HUES6 (cell line): Measurements from ENCODE around the gene UQCC5.

Experiments
- H3K27ac ChIP-seq: 2 replicates; pipeline ENCODE4 v1.7.0; 2013; ENCODE audit warnings: low read depth, mild to moderate bottlenecking, low read length, inconsistent platforms
- H3K27me3 ChIP-seq: 2 replicates; pipeline ENCODE4 v1.6.1; 2013; ENCODE audit warnings: low read length; ENCODE audit not compliant: control insufficient read depth, insufficient read depth
- H3K36me3 ChIP-seq: 2 replicates; pipeline ENCODE4 v1.6.1; 2013; ENCODE audit warnings: low read length; ENCODE audit not compliant: control insufficient read depth, insufficient read depth
- H3K4me1 ChIP-seq: 2 replicates; pipeline ENCODE4 v1.6.1; 2013; ENCODE audit warnings: low read length; ENCODE audit not compliant: control insufficient read depth, insufficient read depth
- H3K4me3 ChIP-seq: 2 replicates; pipeline ENCODE4 v1.5.1; 2013; ENCODE audit warnings: low read depth, low read length
- H3K9ac ChIP-seq: one replicate; pipeline ENCODE4 v1.6.1; 2013; ENCODE audit warnings: mild to moderate bottlenecking, low read length
- H3K9me3 ChIP-seq: 2 replicates; pipeline ENCODE4 v1.6.1; 2013; ENCODE audit warnings: low read depth, low read length; ENCODE audit not compliant: control insufficient read depth, insufficient read depth

UQCC5 gene

GRCh38 chr3:52557011-52557960 is 20.9 kb downstream of the UQCC5 start:
- no peak overlapping the region for H3K4me3 ChIP-seq
- H3K9ac ChIP-seq: no peak overlapping the region
- no peak overlapping the region for H3K27ac ChIP-seq
- H3K4me1 ChIP-seq: peaks cover 3% of the 10 kb centered on the region
- no peaks in the 10 kb centered on the region for H3K27me3 ChIP-seq
- H3K9me3 ChIP-seq: no peaks in the 10 kb centered on the region
- H3K36me3 ChIP-seq: peaks cover 58% of the 10 kb centered on the region

GRCh38 chr3:52558436-52558835 is 22.0 kb downstream of the UQCC5 start:
- Histone ChIP-seq H3K27ac (no peak overlapping the region), H3K4me3 (no peak overlapping the region), H3K9me3 (no peaks in the 10 kb centered on the region), H3K9ac (no peak overlapping the region), H3K4me1 (peaks cover 3% of the 10 kb centered on the region), H3K27me3 (no peaks in the 10 kb centered on the region), H3K36me3 (peaks cover 63% of the 10 kb centered on the region)

GRCh38 chr3:52561028-52561747 is 24.8 kb downstream of the UQCC5 start:
- H3K36me3 ChIP-seq: peaks cover 56% of the 10 kb centered on the region
- H3K27ac ChIP-seq: no peak overlapping the region
- H3K9ac ChIP-seq: no peak overlapping the region
- no peaks in the 10 kb centered on the region for H3K27me3 ChIP-seq
- H3K4me1 ChIP-seq: peaks cover 3% of the 10 kb centered on the region
- H3K4me3 ChIP-seq: no peak overlapping the region
- H3K9me3 ChIP-seq: no peaks in the 10 kb centered on the region

GRCh38 chr3:52563984-52564383 is 27.6 kb downstream of the UQCC5 start:
- Histone ChIP-seq H3K9ac (no peak overlapping the region), H3K4me1 (no peaks in the 10 kb centered on the region), H3K36me3 (peaks cover 43% of the 10 kb centered on the region), H3K27me3 (no peaks in the 10 kb centered on the region), H3K9me3 (no peaks in the 10 kb centered on the region), H3K27ac (no peak overlapping the region), H3K4me3 (no peak overlapping the region)

- Histone ChIP-seq H3K9ac (no peak overlapping the region), H3K27me3 (no peaks in the 10 kb centered on the region), H3K4me1 (no peaks in the 10 kb centered on the region), H3K9me3 (no peaks in the 10 kb centered on the region), H3K27ac (no peak overlapping the region), H3K36me3 (peaks cover 12% of the 10 kb centered on the region), H3K4me3 (no peak overlapping the region)
Observed at GRCh38 chr3:52568069-52568468, 31.7 kb downstream of the UQCC5 start.

GRCh38 chr3:52570076-52570475 is 33.7 kb downstream of the UQCC5 start:
- H3K36me3 ChIP-seq: peaks cover 16% of the 10 kb centered on the region
- H3K9ac ChIP-seq: no peak overlapping the region
- H3K27ac ChIP-seq: no peak overlapping the region
- H3K9me3 ChIP-seq: no peaks in the 10 kb centered on the region
- H3K27me3 ChIP-seq: no peaks in the 10 kb centered on the region
- H3K4me3 ChIP-seq: no peak overlapping the region
- no peaks in the 10 kb centered on the region for H3K4me1 ChIP-seq

GRCh38 chr3:52572221-52572620 is 35.8 kb downstream of the UQCC5 start:
- Histone ChIP-seq H3K4me1 (no peaks in the 10 kb centered on the region), H3K4me3 (no peak overlapping the region), H3K9me3 (no peaks in the 10 kb centered on the region), H3K36me3 (peaks cover 20% of the 10 kb centered on the region), H3K27ac (no peak overlapping the region), H3K27me3 (no peaks in the 10 kb centered on the region), H3K9ac (no peak overlapping the region)

- Histone ChIP-seq H3K27me3 (no peaks in the 10 kb centered on the region), H3K4me1 (no peaks in the 10 kb centered on the region), H3K4me3 (no peak overlapping the region), H3K36me3 (peaks cover 40% of the 10 kb centered on the region), H3K27ac (no peak overlapping the region), H3K9me3 (no peaks in the 10 kb centered on the region), H3K9ac (no peak overlapping the region)
Observed at GRCh38 chr3:52574056-52574965, 37.9 kb downstream of the UQCC5 start.
